D721Med (cell line): Measurements from ENCODE around the gene WDTC1.

Source experiments
- DNase-seq: peaks from one replicate; pipeline ENCODE4 v3.0.0; 2011; ENCODE audit warnings: low spot score; ENCODE audit not compliant: insufficient read length
- FAIRE-seq: peaks from 2 replicates; lab custom pipeline; 2011; peaks lifted over from hg19 to GRCh38; lab: Jason Lieb, UNC
- CTCF ChIP-seq: IDR thresholded peaks from 2 replicates; pipeline ENCODE4 v1.5.1; 2012; ENCODE audit warnings: mild to moderate bottlenecking, control low read depth; ENCODE audit not compliant: insufficient read depth; ENCODE audit errors: missing control alignments

Gene WDTC1

GRCh38 chr1:27342778-27343638, 108.6 kb downstream of the WDTC1 start:
- no peak for TF ChIP-seq CTCF
- no peak for DNase-seq
- no peak for FAIRE-seq

GRCh38 chr1:27343639-27344025, 109.2 kb downstream of the WDTC1 start:
- FAIRE-seq: no peak
- TF ChIP-seq CTCF: no peak
- DNase-seq: no peak

- TF ChIP-seq CTCF: no peak
- no peak for DNase-seq
- FAIRE-seq: no peak
Measured at GRCh38 chr1:27345272-27345671, 110.8 kb downstream of the WDTC1 start.

GRCh38 chr1:27346357-27346756, 111.9 kb downstream of the WDTC1 start:
- FAIRE-seq (no peak), DNase-seq (no peak)
- no peak for TF ChIP-seq CTCF

GRCh38 chr1:27346991-27347624, 112.7 kb downstream of the WDTC1 start:
- FAIRE-seq (no peak), DNase-seq (no peak)
- TF ChIP-seq CTCF: no peak

- FAIRE-seq (no peak), DNase-seq (no peak)
- TF ChIP-seq CTCF: no peak
Measured at GRCh38 chr1:27348861-27349783, 114.7 kb downstream of the WDTC1 start.
